HEK293 (cell line): ENCODE results near the gene SLITRK5.

Source experiments
- PRDM1 ChIP-seq: fragments of 450-650 bp; formaldehyde crosslinking; IDR thresholded peaks from 2 replicates; pipeline ENCODE4; 2016; ENCODE audit warnings: missing biosample characterization, missing genetic modification characterization
- ZNF155 ChIP-seq: fragments of 450-650 bp; formaldehyde crosslinking; IDR thresholded peaks from 2 replicates; pipeline ENCODE4 v1.5.1; 2016; ENCODE audit warnings: missing biosample characterization, missing genetic modification characterization
- ZNF274 ChIP-seq, 2 experiments: fragments of 200-500 bp in 1 of 2; fragments of 450-650 bp in 1 of 2; sonication (Bioruptor generic) in 1 of 2; formaldehyde crosslinking in 1 of 2; IDR thresholded peaks; 2 replicates each; pipeline versions ENCODE4 v1.5.1 to v1.6.1; 2014 to 2016; ENCODE audit warnings: borderline replicate concordance in 1 of 2, inconsistent platforms in 1 of 2, low read length in 1 of 2, missing biosample characterization in 1 of 2, missing genetic modification characterization in 1 of 2
- ZNF302 ChIP-seq: fragments of 450-650 bp; formaldehyde crosslinking; IDR thresholded peaks from 2 replicates; pipeline ENCODE4 v1.5.1; 2016; ENCODE audit warnings: missing biosample characterization, missing genetic modification characterization, low read depth
- ZNF610 ChIP-seq: fragments of 450-650 bp; formaldehyde crosslinking; IDR thresholded peaks from 2 replicates; pipeline ENCODE4 v1.5.1; 2016; ENCODE audit warnings: missing biosample characterization, missing genetic modification characterization, borderline replicate concordance
- TF ChIP-seq, protein P1 (sequence below): fragments of 450-650 bp; formaldehyde crosslinking; IDR thresholded peaks from 2 replicates; pipeline ENCODE4 v1.5.1; 2016; ENCODE audit warnings: missing biosample characterization, missing genetic modification characterization
- TF ChIP-seq, protein P2 (sequence below): sonication (generic); formaldehyde crosslinking; IDR thresholded peaks from 2 replicates; pipeline ENCODE4 v1.8.1; 2022; ENCODE audit warnings: mild to moderate bottlenecking, moderate library complexity, missing genetic modification reagents

DNA sequence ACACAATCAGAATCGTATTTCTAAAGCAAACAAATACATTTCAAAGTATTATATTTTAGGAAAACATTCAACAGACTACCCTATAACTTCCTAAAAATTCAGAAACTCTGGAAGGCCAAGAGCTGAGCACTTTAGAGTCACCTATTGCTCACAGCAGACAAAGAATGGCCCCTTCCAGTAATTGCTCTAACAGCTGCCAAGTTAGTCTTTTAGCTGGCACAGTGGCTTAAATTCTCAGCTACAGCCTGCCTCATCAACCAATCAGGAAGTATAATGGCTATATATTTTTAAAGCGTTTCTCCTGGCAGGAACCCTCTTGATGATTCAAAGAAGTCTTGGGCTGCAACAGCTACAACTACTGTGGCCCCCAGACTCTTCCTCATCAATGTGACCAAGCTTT is 14.9 kb upstream of the SLITRK5 start:
- TF ChIP-seq PRDM1 (tag by site-specific recombination) (no peak), ZNF274 (IDR thresholded peaks at IDR 0.05; ENCODE audit: low read length) (no peak), ZNF274 (tag by site-specific recombination; IDR thresholded peaks at IDR 0.05; ENCODE audit: borderline replicate concordance) (no peak), ZNF155 (tag by site-specific recombination) (no peak), ZNF302 (tag by site-specific recombination) (no peak), ZNF610 (no peak)
- TF ChIP-seq, protein P1, sequence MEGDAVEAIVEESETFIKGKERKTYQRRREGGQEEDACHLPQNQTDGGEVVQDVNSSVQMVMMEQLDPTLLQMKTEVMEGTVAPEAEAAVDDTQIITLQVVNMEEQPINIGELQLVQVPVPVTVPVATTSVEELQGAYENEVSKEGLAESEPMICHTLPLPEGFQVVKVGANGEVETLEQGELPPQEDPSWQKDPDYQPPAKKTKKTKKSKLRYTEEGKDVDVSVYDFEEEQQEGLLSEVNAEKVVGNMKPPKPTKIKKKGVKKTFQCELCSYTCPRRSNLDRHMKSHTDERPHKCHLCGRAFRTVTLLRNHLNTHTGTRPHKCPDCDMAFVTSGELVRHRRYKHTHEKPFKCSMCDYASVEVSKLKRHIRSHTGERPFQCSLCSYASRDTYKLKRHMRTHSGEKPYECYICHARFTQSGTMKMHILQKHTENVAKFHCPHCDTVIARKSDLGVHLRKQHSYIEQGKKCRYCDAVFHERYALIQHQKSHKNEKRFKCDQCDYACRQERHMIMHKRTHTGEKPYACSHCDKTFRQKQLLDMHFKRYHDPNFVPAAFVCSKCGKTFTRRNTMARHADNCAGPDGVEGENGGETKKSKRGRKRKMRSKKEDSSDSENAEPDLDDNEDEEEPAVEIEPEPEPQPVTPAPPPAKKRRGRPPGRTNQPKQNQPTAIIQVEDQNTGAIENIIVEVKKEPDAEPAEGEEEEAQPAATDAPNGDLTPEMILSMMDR: no peak
- TF ChIP-seq, protein P2, sequence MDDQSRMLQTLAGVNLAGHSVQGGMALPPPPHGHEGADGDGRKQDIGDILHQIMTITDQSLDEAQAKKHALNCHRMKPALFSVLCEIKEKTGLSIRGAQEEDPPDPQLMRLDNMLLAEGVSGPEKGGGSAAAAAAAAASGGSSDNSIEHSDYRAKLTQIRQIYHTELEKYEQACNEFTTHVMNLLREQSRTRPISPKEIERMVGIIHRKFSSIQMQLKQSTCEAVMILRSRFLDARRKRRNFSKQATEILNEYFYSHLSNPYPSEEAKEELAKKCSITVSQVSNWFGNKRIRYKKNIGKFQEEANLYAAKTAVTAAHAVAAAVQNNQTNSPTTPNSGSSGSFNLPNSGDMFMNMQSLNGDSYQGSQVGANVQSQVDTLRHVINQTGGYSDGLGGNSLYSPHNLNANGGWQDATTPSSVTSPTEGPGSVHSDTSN: no peak
